ENCODE measurements around the gene ZNF189.

Gene ZNF189

DNA sequence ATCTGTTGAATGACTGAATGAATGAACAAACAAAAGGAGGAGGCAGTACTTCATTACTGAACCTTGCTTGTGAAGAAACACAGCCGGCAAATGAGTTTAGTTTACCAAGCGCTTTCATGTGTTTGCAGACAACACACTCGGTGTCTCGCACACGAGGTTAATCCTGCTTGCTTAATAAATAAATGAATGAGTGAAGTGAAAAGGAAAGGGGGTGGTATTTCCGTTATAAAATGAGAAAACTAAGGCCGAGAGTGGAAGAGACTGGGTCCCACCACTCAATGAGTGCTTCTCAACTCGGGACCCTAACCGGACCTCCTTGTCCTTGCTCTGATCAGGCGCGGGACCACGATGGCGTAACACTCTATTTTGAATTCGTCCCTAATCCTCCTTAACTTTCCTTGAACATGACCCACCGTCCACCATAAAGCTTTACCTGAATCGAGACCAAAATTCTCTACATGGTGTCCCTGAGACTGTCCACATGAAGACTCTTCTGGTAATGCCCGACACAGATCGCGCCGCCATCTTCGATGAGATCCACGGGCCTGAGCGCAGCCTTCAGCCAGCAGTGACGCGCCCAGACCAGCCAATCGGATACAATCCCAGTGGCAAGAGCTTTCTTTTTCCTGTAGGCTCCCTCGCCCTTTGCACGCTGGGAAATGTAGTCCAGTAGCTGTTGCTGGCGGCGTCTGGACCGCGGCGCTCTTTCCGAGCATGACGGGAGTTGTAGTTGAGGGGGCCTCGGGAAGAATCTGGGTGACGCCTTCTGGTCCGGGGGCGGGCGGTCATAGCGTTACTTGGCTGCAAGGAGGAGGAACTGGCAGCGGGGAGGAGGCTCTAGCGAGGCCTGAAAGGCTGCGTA is at the start of gene ZNF189, which contains the start of gene MRPL50:
Gene ZNF189 (plus strand): TSS at position 784 of the 862 bp plus-strand sequence. CDS start 306 bp downstream, outside the sequence.
Gene MRPL50 (minus strand): TSS at position 551 of the 862 bp plus-strand sequence. CDS start 26 bp downstream, at position 525.
- in situ Hi-C loops (cut with HindIII; ENCODE audit: low sequenced_read_pairs), result no loop called here
- peak; percentile 99 for DNase-seq (ENCODE audit: low read depth)
- TF ChIP-seq, protein P1, sequence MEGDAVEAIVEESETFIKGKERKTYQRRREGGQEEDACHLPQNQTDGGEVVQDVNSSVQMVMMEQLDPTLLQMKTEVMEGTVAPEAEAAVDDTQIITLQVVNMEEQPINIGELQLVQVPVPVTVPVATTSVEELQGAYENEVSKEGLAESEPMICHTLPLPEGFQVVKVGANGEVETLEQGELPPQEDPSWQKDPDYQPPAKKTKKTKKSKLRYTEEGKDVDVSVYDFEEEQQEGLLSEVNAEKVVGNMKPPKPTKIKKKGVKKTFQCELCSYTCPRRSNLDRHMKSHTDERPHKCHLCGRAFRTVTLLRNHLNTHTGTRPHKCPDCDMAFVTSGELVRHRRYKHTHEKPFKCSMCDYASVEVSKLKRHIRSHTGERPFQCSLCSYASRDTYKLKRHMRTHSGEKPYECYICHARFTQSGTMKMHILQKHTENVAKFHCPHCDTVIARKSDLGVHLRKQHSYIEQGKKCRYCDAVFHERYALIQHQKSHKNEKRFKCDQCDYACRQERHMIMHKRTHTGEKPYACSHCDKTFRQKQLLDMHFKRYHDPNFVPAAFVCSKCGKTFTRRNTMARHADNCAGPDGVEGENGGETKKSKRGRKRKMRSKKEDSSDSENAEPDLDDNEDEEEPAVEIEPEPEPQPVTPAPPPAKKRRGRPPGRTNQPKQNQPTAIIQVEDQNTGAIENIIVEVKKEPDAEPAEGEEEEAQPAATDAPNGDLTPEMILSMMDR (IDR thresholded peaks at IDR 0.05; ENCODE audit: low read depth, low read length, missing control alignments), result no peak
- peak within 1 kb of the TSS; percentile 70 for H3K4me3 ChIP-seq (ENCODE audit: low read depth, low read length)

DNA sequence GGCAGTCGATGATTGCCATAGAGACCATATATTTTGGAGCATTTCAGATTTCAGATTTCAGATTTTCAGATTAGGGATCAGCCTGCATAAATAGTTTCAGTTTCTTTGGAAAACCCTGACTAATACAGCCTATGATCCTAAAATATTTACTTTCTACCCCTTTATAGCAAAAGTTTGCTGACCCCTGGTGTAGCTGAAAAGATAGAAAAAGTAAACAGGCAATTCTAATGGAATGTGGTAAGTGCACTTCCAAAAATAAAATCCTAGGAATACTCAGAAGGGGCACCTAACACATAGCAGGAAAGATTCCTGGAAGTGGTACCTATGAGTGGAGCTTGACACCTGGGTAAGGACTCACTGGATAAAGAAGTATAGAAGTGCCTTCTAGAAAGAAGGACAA is 48.4 kb upstream of the ZNF189 start:
- TF ChIP-seq, protein P1 (IDR thresholded peaks at IDR 0.05; ENCODE audit: low read depth, low read length, missing control alignments), result no peak

DNA sequence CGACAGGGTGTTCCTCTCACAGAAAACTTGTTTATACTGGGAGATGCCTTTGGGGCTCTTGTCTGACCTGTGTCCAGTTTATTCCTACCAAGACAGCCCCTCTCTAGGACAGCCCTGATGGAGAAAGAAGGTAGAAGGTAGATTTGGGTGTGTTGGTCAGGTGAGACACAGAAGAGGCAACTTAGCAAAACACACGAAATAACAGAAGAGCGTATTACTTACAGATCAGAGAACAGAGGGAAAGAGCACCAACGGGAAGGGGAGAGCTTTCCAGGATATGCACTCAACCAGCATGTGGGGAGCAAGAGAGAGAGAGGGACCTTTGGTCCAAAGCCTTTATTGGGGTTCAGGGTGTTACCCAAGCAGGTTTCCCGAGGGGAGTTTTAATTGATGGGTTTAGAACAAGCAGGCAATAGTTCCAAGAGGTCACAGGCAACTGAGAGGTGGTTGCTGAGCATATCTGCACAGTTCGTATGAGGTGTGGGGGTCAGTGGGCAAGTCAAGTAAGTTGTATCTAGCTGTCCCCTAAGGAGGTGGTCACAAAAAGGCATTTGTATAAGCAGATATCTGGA is 45.7 kb upstream of the ZNF189 start:
- in situ Hi-C loops (cut with HindIII; ENCODE audit: low sequenced_read_pairs), result no loop called here
- no peak for DNase-seq (ENCODE audit: low read depth)
- TF ChIP-seq, protein P1 (IDR thresholded peaks at IDR 0.05; ENCODE audit: low read depth, low read length, missing control alignments), result no peak
- H3K4me3 ChIP-seq (ENCODE audit: low read depth, low read length), result no peak overlapping the region

More for the DNA sequence above, 48.4 kb upstream of the ZNF189 start:
- in situ Hi-C loops (cut with HindIII; ENCODE audit: low sequenced_read_pairs), result no loop called here
- no peak overlapping the region for H3K4me3 ChIP-seq (ENCODE audit: low read depth, low read length)
- no peak for DNase-seq (ENCODE audit: low read depth)

DNA sequence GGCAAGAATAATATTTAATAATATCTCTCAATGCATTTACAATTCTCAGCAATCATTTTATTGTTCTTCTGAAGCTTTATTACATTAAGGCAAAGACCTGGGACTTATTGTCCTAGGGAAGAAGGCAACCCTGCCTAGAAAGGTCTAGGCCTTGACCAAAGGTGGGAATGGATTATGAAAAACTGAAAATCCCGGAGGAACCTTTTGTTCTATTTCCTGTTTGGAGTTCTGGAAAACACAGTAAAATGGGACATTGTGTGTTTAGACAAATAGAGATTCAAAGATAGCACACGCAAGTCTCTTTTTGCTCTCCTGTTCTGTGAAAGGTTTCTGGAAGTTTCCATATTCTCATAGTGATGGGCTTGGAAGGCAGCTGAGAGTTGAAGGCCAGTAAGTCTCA is 45.0 kb upstream of the ZNF189 start:
- DNase-seq (ENCODE audit: low read depth), result no peak
- H3K4me3 ChIP-seq (ENCODE audit: low read depth, low read length), result no peak overlapping the region
- TF ChIP-seq, protein P1 (IDR thresholded peaks at IDR 0.05; ENCODE audit: low read depth, low read length, missing control alignments), result no peak
- in situ Hi-C loops (cut with HindIII; ENCODE audit: low sequenced_read_pairs), result no loop called here

DNA sequence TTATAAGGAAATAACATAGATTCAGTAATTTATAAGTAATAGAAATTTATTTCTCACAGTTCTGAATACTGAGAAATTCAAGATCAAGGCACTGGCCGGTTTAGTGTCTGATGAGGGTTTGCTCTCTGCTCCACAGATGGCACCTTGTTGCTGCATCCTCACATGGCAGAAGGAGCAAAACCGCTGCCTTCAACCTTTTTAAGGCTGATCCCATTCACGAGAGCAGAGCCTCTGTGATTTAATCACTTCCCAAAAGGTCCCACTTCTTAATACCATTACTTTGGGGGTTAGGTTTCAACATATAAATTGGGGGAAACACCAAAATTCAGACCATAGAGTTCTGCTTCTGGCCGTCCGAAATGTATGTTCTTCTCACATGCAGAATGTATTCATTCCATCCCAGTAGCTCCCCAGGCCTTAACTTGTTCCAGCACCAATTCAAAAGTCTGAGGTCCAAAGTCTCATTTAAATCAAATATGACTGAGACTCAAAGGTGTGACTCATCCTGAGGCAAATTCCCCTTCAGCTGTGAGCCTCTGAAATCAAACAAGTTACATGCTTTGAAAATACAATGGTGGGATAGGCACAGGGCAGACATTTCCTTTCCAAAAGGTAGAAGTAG is 44.4 kb upstream of the ZNF189 start:
- in situ Hi-C loops (cut with HindIII; ENCODE audit: low sequenced_read_pairs), result no loop called here
- no peak for DNase-seq (ENCODE audit: low read depth)

More for the DNA sequence above, 44.4 kb upstream of the ZNF189 start:
- H3K4me3 ChIP-seq (ENCODE audit: low read depth, low read length), result no peak overlapping the region
- TF ChIP-seq, protein P1 (IDR thresholded peaks at IDR 0.05; ENCODE audit: low read depth, low read length, missing control alignments), result no peak
